ENCODE measurements around the gene NDUFAF8.

GRCh38 chr17:81258292-81258691, 19.2 kb downstream of the NDUFAF8 start:
- TF ChIP-seq GATA2 (IDR thresholded peaks at IDR 0.05; ENCODE audit: low read depth, low read length): no peak; the same call in 1 of the 2 replicates
- no peak for TF ChIP-seq GATA3 (IDR thresholded peaks at IDR 0.05; ENCODE audit: low read depth, low read length)

Measured in SH-SY5Y (cell line).